ENCODE data around the gene POLRMT.
"Not testable (repeated sequence)": the region's sequence is repeated elsewhere in the genome, so short reads cannot be mapped to it uniquely, and the experiment has no call there.

Gene POLRMT

DNA sequence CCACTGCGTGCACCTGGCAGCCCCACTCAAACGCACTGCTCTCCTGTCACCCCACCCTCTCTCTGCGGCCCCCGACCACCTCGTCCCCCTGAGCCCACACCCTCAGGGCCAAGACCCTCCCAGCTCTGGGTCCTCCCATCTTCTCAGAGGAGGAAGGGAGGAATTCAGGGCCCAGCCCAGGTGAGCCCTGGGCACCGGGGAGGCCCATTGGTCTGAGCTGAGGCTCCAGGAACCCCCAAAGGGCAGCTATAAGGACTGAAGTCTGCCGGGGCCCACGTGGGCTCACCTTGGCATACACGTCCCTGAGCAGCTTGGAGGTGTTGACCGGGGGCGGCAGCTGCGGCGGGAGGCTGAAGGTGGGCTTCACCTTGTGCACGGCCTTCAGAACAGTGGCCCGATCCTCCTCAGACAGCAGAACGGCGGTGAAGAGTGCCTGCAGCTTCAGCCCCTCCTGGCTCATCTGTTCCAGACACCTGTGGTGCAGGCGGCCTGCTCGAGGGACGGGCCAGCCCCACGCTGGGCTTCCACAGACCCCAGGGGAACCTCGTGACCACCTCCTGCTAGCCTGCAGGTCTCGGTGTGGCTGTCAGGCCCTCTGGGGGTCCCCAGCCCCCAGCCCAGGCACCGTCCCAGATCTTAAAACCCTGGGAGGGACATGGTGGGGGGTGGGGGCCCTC is 8.8 kb downstream of the POLRMT start:
- no peak overlapping the region for H3K27ac ChIP-seq
- TF ChIP-seq, protein P1, sequence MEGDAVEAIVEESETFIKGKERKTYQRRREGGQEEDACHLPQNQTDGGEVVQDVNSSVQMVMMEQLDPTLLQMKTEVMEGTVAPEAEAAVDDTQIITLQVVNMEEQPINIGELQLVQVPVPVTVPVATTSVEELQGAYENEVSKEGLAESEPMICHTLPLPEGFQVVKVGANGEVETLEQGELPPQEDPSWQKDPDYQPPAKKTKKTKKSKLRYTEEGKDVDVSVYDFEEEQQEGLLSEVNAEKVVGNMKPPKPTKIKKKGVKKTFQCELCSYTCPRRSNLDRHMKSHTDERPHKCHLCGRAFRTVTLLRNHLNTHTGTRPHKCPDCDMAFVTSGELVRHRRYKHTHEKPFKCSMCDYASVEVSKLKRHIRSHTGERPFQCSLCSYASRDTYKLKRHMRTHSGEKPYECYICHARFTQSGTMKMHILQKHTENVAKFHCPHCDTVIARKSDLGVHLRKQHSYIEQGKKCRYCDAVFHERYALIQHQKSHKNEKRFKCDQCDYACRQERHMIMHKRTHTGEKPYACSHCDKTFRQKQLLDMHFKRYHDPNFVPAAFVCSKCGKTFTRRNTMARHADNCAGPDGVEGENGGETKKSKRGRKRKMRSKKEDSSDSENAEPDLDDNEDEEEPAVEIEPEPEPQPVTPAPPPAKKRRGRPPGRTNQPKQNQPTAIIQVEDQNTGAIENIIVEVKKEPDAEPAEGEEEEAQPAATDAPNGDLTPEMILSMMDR (conservative IDR thresholded peaks at IDR 0.05) = no peak
- TF ChIP-seq ZFX (IDR thresholded peaks at IDR 0.05) = no peak

DNA sequence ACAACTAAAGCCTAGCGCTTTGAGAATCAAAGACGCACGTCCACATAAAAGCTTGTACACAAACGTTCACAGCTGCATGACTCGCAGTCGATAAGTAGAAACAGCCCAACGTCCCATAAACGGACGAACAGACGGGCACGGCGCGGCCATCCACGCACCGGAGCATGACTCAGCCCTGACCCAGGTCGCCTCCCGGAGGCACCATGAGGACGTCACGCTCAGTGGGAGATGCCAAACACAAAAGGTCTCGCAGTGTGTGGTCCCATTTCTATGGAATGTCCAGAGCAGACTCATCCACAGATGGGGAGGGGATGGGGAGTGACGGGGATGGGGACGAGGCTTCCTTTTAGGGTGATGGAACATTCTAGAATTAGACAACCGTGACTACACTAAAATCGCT is 9.4 kb downstream of the POLRMT start:
- H3K27ac ChIP-seq = no peak overlapping the region
- no peak for TF ChIP-seq ZFX (IDR thresholded peaks at IDR 0.05)
- TF ChIP-seq, protein P1 (conservative IDR thresholded peaks at IDR 0.05) = no peak

GRCh38 chr19:623175-623916 is 10.0 kb downstream of the POLRMT start:
- no peak overlapping the region for H3K27ac ChIP-seq
- TF ChIP-seq, protein P1 (conservative IDR thresholded peaks at IDR 0.05) = no peak
- TF ChIP-seq ZFX (IDR thresholded peaks at IDR 0.05) = no peak

DNA sequence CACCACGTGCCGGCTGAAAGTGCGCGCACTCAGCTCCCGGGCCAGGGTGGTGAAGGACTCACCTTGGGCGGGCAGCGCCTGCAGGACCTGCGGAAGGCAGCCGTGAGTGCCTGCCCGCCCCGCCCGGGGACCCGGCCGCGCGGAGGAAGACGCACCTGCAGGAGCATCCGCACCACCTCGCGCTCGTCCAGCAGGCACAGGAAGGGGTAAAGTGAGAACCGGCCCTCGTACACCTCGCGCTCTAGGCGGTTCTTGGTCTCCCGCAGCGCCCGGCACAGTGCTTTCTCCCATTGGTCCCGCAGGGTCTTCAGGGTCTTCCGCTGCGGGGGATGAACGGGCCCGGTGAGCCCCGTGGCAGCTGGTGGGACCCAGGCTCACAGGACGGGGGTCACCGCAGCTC is 10.7 kb downstream of the POLRMT start:
- H3K27ac ChIP-seq = no peak overlapping the region
- TF ChIP-seq ZFX (IDR thresholded peaks at IDR 0.05) = no peak
- TF ChIP-seq, protein P1 (conservative IDR thresholded peaks at IDR 0.05) = no peak

DNA sequence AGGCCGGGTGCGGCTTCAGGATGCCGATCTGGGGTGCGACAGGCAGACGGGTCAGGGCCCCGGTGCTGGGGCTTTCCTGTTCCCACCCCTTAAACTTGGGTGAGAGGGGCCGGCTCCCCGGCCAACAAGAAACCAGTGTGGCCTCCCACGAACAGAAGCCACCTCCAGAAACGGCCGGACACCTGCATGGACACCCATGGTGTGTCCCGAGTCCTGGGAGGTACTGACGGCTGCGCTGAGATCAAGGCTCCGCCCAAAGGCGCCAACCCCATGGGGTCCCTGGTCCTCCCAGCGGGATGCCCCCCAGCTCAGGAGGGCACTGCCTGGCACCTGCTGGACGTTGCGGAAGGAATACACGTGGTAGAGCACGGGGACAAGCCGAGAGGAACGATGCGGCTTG is 11.5 kb downstream of the POLRMT start:
- H3K27ac ChIP-seq = no peak overlapping the region
- TF ChIP-seq, protein P1 (conservative IDR thresholded peaks at IDR 0.05) = no peak
- no peak for TF ChIP-seq ZFX (IDR thresholded peaks at IDR 0.05)

DNA sequence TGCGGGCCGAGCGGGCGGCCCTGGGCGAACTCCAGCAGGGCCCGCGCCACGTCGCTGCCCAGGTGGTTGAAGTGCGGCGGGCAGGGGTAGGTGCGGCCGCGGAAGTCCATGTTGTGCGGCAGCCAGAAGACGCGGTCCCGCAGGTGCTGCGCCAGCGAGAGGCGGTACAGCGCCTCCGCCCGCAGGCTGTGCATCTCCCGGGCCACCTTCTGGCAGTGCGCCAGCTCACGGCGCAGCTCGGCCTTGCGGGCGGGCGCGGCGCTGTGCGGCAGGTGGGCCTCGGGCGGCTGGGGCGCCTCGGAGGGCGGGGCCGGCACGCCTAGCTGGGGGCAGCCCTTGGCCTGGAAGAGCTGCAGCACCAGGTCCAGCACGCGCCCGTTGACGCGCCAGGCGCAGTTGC is 12.1 kb downstream of the POLRMT start:
- H3K27ac ChIP-seq = not testable (repeated sequence)

- no peak for TF ChIP-seq ZFX (IDR thresholded peaks at IDR 0.05)
- TF ChIP-seq, protein P1 (conservative IDR thresholded peaks at IDR 0.05) = no peak
- H3K27ac ChIP-seq = no peak overlapping the region
Measured at GRCh38 chr19:620166-620862, 13.0 kb downstream of the POLRMT start.

Data from C4-2B (cell line).